ENCODE data around the gene CD164L2.
A peak's percentile ranks its signal among the peaks of the same experiment; 100 is the strongest.

CD164L2 gene

GRCh38 chr1:27403931-27404330 is 20.8 kb upstream of the CD164L2 start:
- no peaks in the 10 kb centered on the region for H3K9me3 ChIP-seq
- no peak overlapping the region for H3K4me3 ChIP-seq (ENCODE audit: low read depth in 1 of 2, low read length in 1 of 2)
- no peaks in the 10 kb centered on the region for H3K27me3 ChIP-seq
- no peak for TF ChIP-seq CTCF (IDR thresholded peaks at IDR 0.05)
- H3K27ac ChIP-seq = peak overlapping the region; percentile 41
- peaks cover 57% of the 10 kb centered on the region for H3K36me3 ChIP-seq
- peaks cover 6 to 13% of the 10 kb centered on the region in 2 experiments for H3K4me1 ChIP-seq (ENCODE audit: control insufficient read depth in 1 of 2, insufficient read depth in 1 of 2, low read depth in 1 of 2, low read length in 1 of 2)

GRCh38 chr1:27403065-27403726 is 20.1 kb upstream of the CD164L2 start:
- no peak for TF ChIP-seq CTCF (IDR thresholded peaks at IDR 0.05)
- H3K36me3 ChIP-seq = peaks cover 49% of the 10 kb centered on the region
- no peaks in the 10 kb centered on the region for H3K27me3 ChIP-seq
- peaks cover 6 to 13% of the 10 kb centered on the region in 2 experiments for H3K4me1 ChIP-seq (ENCODE audit: control insufficient read depth in 1 of 2, insufficient read depth in 1 of 2, low read depth in 1 of 2, low read length in 1 of 2)
- H3K4me3 ChIP-seq (ENCODE audit: low read depth in 1 of 2, low read length in 1 of 2) = no peak overlapping the region
- H3K27ac ChIP-seq = peak overlapping the region; percentile 41
- H3K9me3 ChIP-seq = no peaks in the 10 kb centered on the region

- peaks cover 41% of the 10 kb centered on the region for H3K36me3 ChIP-seq
- H3K4me1 ChIP-seq (ENCODE audit: control insufficient read depth in 1 of 2, insufficient read depth in 1 of 2, low read depth in 1 of 2, low read length in 1 of 2) = peaks cover 6 to 13% of the 10 kb centered on the region in 2 experiments
- TF ChIP-seq CTCF (IDR thresholded peaks at IDR 0.05) = no peak
- no peaks in the 10 kb centered on the region for H3K9me3 ChIP-seq
- H3K4me3 ChIP-seq (ENCODE audit: low read depth in 1 of 2, low read length in 1 of 2) = no peak overlapping the region
- H3K27me3 ChIP-seq = no peaks in the 10 kb centered on the region
- H3K27ac ChIP-seq = peak overlapping the region; percentile 41
Observed at GRCh38 chr1:27402349-27402754, 19.2 kb upstream of the CD164L2 start.

- no peaks in the 10 kb centered on the region for H3K27me3 ChIP-seq
- H3K4me1 ChIP-seq (ENCODE audit: control insufficient read depth in 1 of 2, insufficient read depth in 1 of 2, low read depth in 1 of 2, low read length in 1 of 2) = peaks cover 6 to 13% of the 10 kb centered on the region in 2 experiments
- TF ChIP-seq CTCF (IDR thresholded peaks at IDR 0.05) = no peak
- H3K36me3 ChIP-seq = peaks cover 27% of the 10 kb centered on the region
- H3K27ac ChIP-seq = no peak overlapping the region
- no peak overlapping the region for H3K4me3 ChIP-seq (ENCODE audit: low read depth in 1 of 2, low read length in 1 of 2)
- no peaks in the 10 kb centered on the region for H3K9me3 ChIP-seq
Observed at GRCh38 chr1:27400963-27401341, 17.8 kb upstream of the CD164L2 start.

GRCh38 chr1:27400082-27400962 is 17.2 kb upstream of the CD164L2 start:
- Histone ChIP-seq H3K27ac (no peak overlapping the region), H3K4me1 (ENCODE audit: control insufficient read depth in 1 of 2, insufficient read depth in 1 of 2, low read depth in 1 of 2, low read length in 1 of 2) (peaks cover 6 to 13% of the 10 kb centered on the region in 2 experiments), H3K9me3 (no peaks in the 10 kb centered on the region), H3K27me3 (no peaks in the 10 kb centered on the region), H3K36me3 (peaks cover 22% of the 10 kb centered on the region), H3K4me3 (ENCODE audit: low read depth in 1 of 2, low read length in 1 of 2) (no peak overlapping the region)
- no peak for TF ChIP-seq CTCF (IDR thresholded peaks at IDR 0.05)
